HG02938 (cell line): ENCODE results near the gene F2RL3.

Source experiments
- ATAC-seq: cut with Tn5 transposase; IDR thresholded peaks from one replicate; pipeline ENCODE4 v1.9.1; 2021; ENCODE audit warnings: mild to moderate bottlenecking, moderate library complexity; ENCODE audit not compliant: unreplicated experiment

Gene F2RL3

DNA sequence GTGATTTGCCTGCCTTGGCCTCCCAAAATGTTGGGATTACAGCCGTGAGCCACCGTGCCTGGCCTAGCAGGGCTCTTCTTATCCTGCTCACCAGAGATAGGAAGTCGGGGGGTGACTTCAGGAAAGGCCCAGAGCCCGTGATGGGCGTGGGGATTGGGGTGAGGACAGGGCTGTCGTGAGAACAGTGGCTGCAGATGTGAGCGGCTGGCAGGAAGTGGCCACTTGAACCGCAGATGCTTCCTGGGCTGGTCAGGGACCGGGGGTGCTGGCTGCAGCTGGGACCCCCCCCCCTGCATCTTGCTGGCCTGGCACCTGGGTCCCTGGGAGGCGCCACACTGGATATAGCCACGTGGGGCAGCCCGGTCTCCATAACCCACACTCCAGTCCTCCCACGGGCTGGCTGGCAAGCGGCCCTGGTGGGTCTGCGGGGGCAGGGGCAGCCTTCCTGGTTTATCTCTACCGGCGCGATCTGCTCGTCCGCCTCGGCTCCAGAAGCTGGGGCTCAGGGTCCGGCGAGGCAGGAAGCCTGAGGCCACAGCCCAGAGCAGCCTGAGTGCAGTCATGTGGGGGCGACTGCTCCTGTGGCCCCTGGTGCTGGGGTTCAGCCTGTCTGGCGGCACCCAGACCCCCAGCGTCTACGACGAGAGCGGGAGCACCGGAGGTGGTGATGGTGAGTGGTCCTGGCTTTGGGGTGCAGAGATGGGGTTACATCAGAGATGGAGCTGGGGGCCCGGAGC is at the start of gene F2RL3:
F2RL3 (plus strand) TSS at position 371 of the 737 bp plus-strand sequence; CDS start at position 562, 191 bp downstream.
- ATAC-seq = no peak

DNA sequence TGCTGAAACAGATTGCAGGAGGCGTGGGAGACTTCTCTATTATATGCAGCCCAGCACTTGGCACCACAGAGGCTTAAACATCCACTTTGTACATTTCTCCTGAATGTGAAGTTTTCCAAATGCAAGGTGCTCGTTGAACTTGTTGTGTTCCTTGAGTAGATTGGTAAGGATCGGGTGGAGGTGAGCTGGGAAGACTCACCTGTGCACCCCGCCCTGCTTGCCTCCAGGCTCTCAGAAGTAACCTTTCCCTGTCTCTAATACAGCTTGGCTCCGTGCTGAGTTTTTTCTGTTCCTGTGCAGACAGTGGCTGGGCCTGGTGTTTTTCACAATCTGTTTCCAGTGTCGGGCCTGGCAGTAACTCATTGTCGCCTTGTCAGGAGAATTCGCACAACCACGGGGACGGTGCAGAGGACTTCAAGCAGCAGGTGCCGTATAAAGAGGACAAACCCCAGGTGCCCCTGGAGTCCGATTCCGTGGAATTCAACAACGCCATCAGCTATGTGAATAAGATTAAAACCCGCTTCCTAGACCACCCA is 47.3 kb upstream of the F2RL3 start:
- ATAC-seq = no peak

- no peak for ATAC-seq
These were observed 41.9 kb upstream of the F2RL3 start for GRCh38 chr19:16846901-16847300.

DNA sequence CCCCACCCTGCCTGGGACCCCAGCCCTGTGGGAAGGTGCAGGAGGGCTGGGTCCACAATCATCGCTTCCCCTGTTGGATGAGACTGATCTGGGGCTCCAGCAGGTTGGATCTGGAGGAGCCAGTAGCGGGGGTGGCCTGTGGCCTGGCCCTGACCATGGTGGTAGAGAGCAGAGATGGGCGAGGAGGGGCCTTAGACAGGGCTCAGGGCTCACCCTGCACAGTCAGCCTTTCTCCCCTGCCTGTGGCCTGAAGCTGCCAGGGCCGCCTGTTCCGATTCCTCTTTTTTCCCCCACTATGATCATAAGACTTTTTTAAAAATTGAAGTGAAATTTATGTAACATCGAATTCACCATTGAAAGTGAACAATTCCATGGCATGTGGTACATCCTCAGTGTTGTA is 41.4 kb upstream of the F2RL3 start:
- ATAC-seq = no peak

DNA sequence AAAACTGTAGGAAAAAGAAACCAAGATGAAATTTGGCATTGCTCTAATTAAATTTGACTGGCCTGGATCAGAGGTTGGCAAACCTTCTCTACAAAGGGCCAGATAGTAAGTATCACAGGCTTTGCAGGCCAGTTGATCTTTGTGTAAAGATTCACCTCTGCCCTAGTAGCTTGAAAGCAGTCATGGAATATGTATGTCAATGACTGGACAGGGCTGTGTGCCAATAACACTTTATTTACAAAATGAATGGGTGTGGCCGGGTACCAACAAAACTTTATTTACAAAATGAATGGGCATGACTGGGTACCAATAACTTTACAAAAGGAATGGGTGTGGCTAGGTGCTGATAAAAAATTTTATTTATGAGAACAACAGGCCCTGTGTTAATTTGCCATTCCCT is 39.6 kb upstream of the F2RL3 start:
- no peak for ATAC-seq

GRCh38 chr19:16850133-16850532 is 38.7 kb upstream of the F2RL3 start:
- no peak for ATAC-seq

DNA sequence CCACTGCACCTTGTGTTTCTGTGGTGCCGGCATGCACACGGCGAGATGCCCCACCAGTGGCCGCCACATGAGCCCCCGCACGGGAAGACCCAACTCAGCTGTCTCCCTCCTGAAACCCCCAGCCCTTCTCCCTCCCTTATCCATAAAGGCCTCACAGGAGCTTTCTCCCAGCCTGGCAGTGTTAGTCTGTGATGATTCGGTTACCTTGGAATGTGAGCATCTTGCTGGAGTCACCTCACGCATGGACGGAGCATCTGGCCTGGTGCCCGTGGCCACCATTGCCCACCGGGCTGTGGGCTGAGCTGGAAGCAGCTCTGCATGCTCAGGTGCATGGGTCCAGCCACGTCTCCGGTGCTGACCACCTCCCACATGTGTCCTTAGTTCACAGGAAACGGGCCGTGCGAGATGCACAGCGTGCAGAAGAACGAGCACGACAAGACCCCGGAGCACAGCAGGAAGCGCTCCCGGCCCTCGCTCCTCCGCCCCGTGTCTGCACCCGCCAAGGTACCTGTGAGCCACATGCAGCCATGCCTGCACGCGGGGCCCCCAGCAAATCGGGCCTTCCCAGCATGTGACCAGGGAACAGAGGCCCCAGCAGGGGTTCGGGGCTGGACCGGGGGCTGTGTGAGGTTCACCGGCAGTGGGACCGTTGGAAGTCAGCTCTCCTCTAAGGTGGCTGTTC is 37.6 kb upstream of the F2RL3 start:
- ATAC-seq = no peak

- ATAC-seq = no peak
These were observed 35.7 kb upstream of the F2RL3 start for GRCh38 chr19:16853066-16853465.

DNA sequence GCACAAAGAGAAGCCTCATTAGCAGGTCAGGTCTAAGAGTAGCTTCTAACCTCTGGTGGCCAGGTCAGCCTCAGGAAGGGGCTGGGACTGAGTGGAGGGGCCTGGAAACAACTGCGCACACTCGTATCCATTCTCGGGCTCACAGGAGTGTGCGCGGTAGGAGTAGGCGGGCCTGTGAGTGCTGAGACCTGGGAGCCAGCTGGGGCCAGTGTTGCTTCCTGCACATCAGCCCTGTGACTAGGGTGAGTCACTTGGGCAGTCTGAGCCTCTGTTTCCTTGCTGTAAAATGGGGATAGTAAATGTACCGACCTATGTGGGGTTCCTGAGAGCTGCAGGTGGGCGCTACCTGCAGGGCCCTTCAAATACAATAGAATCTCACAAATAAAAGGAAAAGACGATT is 32.7 kb upstream of the F2RL3 start:
- no peak for ATAC-seq

- ATAC-seq = no peak
These were observed 29.2 kb upstream of the F2RL3 start for GRCh38 chr19:16859626-16860025.

- ATAC-seq = no peak
These were observed 28.7 kb upstream of the F2RL3 start for GRCh38 chr19:16860118-16860517.

DNA sequence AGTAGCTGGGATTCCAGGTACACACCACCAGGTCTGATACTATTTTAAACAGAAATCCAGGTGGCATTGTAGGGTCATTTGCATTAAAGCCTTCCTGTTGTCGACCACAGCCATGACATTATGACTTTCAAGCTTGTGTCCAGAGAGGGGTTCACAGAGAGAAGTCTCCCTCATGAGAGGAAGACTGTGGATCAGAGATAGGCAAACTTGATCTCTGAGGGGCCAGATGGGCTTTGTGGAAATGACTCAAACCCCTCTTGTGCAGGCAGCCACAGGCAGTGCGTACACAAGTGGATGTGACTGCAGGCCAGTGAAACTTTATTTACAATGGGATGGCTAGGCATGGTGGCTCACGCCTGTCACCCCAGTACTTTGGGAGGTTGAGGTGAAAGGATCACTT is 27.8 kb upstream of the F2RL3 start:
- ATAC-seq = no peak

- no peak for ATAC-seq
These were observed 27.0 kb upstream of the F2RL3 start for GRCh38 chr19:16861834-16862233.

- no peak for ATAC-seq
These were observed 25.9 kb upstream of the F2RL3 start for GRCh38 chr19:16862826-16863415.

DNA sequence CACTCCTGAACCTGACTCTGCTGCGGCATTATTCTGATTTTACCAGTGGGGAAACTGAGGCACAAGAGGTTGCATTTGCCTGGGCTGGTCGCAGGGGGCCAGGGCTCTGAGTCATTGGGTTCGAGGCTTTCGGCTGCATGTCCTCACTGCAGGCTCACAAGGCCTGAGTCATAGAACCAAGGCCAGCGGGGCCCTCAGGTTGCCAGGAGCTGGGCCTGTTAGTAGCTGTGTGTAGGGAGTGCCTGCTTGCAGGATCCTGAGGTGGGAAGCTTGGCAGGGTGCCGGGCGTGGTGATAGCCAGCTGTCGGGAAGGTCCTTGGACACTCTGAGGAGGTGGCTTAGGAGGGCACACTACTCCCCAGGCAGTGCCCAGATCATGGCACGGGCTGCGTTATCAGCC is 21.6 kb upstream of the F2RL3 start:
- ATAC-seq = no peak

- ATAC-seq = no peak
These were observed 20.2 kb upstream of the F2RL3 start for GRCh38 chr19:16868423-16869130.

DNA sequence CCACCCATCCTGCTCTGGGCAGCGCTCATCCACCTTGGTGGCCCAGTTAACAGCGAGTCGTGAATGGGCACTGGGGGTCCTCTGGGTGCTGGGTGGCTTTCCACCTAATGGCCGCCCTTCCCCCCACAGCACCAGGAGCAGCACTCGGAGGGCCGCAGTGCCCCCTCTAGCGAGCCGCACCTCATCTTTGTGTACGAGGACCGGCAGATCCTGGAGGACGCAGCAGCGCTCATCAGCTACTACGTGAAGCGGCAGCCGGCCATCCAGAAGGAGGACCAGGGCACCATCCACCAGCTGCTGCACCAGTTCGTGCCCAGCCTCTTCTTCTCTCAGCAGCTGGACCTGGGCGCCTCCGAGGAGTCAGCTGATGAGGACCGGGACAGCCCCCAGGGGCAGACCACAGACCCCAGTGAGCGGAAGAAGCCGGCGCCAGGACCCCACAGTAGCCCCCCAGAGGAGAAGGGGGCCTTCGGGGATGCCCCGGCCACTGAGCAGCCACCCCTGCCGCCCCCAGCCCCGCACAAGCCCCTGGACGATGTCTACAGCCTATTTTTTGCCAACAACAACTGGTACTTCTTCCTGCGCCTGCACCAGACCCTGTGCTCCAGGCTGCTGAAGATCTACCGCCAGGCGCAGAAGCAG is 19.3 kb upstream of the F2RL3 start:
- ATAC-seq = no peak

GRCh38 chr19:16871871-16872270 is 16.9 kb upstream of the F2RL3 start:
- ATAC-seq = no peak

- ATAC-seq = no peak
These were observed 16.1 kb upstream of the F2RL3 start for GRCh38 chr19:16872728-16873127.

- no peak for ATAC-seq
These were observed 15.2 kb upstream of the F2RL3 start for GRCh38 chr19:16873594-16873993.
